ENCODE results near the gene ABTB2.

ABTB2 gene

DNA sequence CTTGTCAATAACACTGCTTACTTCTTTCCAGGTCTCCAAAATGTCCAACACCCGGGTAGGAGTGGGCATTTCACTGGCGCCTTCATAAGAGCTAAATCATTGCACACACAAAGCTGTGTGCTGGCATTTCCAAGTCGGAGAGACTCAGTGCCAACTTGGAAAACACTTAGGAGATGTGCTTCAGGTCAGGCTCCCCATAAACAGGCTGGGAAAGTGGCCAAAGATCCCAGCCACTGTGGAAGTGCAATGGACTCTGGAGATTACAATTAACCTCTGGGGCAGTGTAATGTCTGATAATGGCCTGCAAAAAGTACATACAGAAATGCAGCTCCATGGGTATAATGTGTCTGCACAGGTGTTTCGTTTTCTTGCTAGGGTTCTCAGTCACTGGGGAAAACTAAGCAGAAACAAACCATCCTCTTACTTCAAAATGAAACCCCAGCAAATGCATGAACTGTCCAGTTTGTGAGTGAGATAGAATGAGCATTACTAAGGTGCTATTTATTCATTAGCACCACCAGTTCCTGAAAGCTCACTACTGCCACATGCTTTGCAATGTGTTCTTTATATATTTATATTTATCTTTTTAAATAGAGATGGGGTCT lies 79.0 kb downstream of the ABTB2 start:
- DNase-seq: no peak

DNA sequence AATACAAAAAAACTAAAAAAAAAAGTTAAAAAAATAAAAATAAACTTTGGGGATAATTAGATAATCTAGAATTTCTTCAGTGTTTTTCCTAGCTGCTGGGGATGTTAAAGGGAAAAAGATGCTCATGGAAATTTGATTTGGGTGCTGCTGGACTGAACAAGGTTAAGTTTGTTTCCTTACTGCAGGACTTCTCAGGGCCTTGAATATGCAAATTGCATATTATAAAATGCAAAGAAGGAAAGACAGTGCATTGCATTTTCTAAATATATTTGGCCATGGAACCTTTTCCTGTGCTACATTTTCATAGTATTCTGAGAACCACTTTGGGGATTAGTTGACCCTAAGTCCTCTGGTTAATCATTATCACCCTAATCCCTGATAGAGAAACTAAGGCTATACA lies 79.6 kb downstream of the ABTB2 start:
- no peak for DNase-seq

DNA sequence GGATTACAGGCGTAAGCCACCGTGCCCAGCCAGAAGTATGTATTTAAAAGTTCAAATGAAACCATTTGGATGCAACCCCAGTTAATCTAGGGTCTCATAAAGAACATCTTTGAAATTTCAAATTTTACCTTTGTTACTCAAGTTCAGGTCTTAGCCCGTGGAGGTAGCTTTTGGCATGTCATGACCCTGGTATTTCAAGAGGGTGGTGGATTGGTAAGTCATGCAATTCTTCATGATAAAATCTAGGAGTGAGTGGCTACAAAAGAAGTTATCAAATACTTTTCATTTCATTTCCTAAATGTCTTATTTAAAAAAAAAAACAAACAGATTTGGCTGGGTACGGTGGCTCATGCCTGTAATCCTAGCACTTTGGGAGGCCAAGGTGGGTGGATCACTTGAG lies 80.6 kb downstream of the ABTB2 start:
- DNase-seq: no peak

DNA sequence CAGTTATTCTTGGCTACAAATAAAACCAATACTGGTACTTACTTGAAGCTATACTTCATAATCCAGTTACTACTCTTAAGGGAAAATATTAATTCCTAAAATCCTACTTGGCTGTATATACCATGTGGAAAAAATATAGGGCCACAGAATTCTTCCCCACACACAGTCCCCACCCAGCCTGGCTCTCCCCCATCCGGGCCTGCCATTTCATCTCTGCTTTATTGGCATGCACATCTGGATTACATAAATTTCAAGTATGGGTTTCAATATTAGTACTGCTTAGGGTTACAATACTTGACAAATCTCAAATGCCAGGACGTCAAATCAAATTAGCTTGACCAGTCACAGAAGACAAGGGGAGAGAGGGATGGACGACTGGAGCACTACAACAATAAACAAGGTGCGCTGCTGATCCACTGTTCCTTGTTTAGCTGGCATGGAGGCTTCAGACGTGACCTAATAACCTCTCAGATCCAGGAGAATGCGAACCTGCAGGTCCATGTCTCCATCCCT lies 81.4 kb downstream of the ABTB2 start:
- no peak for DNase-seq

DNA sequence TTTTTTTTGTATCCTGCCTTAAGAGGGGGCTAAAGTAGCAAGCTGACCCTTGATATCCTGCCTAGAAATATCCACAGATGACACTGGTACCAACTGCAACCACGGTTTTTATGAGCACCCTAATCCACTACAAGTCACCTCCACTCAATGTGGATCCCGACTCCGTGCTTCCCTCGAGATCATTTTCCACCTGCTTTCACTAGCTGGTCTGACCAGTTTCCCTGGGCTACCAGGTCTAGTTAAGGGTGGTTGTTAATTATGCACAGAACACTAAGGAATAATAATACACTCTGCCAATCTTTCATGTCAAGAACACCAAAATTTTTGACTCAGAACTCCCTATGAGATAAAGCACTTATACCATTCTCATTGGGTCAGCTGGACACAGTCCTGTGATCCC lies 82.3 kb downstream of the ABTB2 start:
- DNase-seq: no peak

DNA sequence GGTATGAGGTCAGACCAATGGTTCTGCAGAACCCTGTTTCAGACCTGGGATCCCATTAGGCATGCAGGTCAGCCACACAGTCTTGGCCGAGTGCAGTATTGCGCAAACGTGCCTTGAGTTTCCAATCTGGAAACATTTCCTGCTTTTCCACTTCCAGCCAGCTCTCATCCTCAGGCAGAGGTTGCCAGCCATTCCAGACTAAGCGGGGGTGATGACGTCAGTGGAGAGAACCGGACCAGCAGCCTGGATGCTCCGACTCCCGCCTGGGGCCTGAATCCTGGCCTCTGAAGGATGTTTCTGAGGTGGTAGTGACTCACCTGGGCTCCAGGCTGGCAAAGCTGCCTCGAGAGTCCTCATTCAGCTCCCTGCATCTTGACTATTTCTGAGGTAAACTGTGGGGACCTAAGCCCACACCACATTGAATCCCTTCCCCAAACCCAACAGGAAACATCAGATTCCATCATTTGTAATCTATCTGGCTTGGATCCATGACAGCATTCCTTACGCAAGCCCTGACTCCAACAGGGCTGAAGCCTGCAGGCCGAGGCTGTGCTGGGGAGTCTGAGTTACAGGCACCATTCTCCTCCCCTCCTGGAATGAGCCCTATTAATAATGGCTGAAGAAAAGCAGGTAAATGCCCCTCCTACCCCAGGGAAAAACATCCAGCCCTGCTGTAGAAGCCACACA lies 83.0 kb downstream of the ABTB2 start:
- no peak for DNase-seq

- DNase-seq: no peak
Observed at GRCh38 chr11:34273099-34273498, 84.7 kb downstream of the ABTB2 start.

DNA sequence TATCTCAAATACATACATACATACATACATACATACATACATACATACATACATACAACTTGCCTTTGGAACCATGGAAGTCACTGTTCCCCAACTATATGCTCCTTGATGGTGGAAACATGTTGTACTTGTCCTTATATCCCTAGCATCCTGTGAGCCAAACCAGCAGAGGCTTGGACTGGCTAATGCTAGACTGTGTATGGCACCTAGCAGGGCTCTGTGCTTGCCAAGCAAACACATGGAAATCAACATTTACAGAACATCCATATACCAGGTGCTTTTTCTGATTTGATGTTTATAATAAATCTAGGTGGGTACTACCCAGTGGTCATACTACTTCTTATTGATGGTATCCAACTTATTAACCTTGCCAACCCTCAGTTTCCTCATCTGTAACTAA lies 86.1 kb downstream of the ABTB2 start:
- DNase-seq: no peak

DNA sequence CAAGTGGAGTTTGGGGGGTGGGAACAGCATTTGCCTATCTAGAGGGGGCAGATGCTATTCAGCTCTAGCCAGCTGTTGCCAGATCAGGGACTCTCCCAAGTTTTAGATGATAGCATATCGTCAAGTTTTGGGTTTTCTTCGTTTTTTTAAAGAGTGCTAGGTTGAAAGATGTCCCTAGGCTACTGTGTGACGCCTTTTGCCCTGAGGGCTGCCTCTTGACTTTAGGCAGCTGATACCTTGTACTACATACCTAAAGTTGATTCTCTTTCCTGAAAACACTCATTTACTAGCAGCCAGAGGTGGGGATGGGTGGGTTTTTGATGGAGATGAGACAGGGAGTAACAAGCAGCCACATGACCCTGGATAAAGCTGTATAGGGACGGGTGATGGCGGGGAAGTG lies 87.1 kb downstream of the ABTB2 start:
- no peak for DNase-seq

DNA sequence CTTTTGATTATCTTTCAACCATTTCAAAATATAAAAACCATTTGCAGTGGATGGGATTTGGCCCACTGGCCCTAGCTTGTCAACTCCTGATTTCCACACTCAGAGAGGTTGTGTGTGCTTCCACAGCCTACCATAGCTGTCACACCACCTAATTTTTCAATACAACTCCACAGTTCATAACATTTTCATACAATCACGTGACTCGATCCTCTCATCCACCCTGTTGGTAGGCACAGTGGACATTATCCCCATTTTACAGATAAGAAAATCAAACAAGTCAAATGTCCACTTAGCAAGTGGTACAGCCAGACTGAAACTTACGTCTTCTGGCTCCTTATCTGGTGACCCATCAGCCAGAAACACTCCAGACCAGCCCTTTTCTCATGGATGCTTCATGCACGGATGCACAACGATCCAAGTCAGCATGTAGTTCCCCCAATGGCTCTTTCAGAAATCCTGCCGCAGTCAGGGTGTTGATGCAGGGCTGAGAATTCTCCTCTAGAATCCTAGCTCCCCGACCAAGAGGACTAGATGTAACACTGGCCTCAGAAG lies 88.0 kb downstream of the ABTB2 start:
- DNase-seq: no peak

DNA sequence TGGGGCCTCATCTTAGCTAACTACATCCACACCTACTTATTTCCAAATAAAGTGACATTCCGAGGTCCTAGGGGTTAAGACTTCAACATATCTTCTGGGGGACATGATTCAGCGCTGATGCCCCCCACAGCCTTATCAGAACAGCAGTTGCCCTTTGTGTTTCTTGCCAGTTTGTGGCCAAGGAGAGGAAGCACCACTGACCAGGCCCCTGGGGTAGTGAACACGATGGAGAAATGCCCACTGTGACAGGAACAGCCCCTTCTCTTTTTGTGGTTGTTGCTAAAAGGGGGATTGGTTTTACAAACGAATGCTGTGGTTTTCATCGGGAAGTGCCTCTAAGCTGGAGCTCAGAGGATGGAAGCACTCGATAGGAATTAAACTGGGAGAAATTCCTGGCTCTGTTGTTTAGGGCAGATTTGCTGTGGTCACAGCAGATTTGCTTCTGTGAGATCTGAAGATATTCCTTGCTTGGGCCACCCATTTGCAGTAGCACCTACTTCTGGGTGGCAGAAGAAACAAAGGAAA lies 88.8 kb downstream of the ABTB2 start:
- no peak for DNase-seq

- DNase-seq: no peak
Observed at GRCh38 chr11:34267417-34267816, 90.4 kb downstream of the ABTB2 start.

DNA sequence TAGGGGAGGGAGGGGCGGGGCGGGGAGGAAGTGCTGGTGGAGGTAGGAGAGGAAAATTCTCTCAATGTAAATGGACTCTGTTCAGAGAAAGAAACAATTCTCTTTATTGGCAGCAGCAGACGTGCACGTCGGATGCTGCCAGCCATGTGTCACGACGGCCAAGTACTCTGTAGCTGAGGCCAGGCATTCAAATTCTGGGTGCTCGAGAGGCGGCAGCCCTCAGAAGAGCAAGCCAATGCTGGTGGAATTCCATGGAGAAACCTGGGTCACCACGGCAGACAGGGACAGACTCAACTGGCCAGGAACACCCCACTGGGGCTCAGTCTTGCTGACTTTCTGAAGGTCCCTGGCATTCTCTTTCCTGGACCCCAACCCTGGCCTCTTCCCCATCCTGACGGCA lies 90.8 kb downstream of the ABTB2 start:
- DNase-seq: no peak

DNA sequence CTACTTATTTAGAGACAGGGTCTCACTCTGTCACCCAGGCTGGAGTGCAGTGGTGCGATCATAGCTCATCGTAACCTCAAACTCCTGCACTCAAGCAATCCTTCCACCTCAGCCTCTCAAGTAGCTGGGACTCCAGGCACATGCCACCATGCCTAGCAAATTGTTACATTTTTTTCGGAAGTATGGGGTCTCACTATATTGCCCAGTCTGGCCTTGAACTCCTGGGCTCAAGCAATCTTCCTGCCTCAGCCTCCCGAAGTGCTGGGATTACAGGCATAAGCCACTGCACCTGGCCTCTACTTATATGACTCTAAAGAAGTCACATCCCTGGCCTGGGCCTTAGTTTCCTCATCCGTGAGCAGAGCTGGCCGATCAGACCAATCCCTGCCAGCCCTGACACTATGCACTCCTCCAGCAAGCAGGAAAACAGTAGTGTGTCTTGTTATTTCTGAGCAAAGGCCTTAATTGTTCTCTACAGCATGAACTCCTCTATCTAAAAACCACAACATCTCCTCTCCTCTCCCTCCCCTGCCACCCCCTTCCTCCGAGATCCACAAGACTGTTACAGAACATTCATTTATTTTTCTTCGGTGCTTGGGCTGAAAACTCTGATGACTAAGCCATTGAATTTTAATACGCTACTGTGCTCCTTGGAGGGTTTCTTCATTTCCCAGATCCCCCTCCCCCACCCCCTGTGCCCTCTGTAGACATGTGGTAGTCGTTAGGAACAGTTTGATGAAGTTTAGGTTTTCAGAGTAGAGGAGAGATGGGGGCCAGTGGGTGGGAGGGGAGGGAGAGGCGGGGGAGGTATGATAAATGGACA lies 91.5 kb downstream of the ABTB2 start:
- DNase-seq: no peak

GRCh38 chr11:34264303-34265110 lies 93.3 kb downstream of the ABTB2 start:
- no peak for DNase-seq

GRCh38 chr11:34263441-34264091 lies 94.2 kb downstream of the ABTB2 start:
- no peak for DNase-seq

DNA sequence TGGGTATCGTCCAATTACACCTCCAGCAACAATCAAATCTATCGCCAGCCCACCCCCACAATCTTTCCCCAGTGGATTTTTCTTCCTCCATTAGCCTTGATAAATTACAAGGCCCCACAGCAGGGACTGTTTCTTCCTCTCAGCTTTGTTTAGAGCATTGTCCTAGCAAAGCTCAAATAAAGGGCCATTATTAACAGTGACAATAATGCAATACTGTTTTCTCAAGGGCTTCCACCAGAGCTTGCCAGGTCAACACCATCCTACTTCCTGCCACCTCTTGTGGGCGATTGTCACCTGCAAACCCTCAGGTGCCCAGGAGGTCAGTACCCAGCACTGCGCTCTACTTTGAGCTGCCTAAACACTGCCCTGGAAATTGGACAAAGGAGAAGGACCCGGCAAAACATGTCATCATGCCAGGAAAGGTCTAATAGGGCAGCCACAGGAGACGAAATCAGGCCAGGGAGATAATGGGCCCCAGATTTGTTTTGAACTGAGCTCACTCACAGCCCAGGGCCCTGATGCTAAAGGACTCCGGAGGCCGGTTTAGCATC lies 95.2 kb downstream of the ABTB2 start:
- DNase-seq: no peak

- DNase-seq: no peak
Observed at GRCh38 chr11:34261820-34262219, 96.0 kb downstream of the ABTB2 start.

DNA sequence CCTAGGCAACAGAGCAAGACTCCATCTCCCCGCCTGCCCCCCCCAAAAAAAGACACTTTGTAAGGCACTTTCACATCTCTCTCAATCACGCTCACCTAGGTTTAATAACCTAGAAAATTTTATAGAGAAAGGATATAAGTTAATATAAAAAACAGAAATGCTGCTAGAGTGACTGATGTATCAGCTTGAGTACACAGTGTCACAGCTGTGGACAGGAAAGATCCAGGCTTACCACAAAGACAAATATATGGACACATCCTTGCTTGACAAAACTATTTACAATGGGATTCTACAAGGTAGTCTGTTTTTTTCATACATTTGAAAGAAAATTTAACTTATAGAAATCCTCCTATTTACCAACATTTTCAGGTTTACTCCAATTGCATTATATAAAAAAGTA lies 96.7 kb downstream of the ABTB2 start:
- no peak for DNase-seq

GRCh38 chr11:34260072-34260575 lies 97.7 kb downstream of the ABTB2 start:
- DNase-seq: no peak

DNA sequence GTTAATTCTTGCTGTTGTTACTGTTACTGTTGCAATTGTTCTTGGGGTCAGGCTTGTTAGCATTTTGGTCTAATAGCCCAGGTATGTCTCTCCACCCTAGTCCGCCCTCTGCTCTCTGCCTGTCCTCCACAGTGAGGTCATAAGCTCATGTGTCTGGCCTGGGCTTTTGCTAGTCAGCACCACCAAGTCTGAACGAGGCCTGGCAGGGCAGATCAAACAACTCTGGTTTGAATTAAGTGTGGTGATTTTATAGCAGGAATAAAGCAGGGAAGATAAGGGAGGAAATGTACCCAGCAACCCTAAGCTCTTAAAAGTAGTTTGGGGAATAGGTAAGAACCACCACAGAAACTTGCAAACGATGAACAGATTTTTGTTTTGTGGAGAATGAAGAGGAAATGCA lies 98.7 kb downstream of the ABTB2 start:
- DNase-seq: no peak
